B cell (primary cell): ENCODE measurements around the gene TMEM203. TPM values are rescaled to one million over a fixed set of nuclear protein-coding genes. Genes with fewer than 3 reads are reported as not detected.

Experiments used
- ATAC-seq: fragments of 200-7000 bp; cut with Tn5 transposase; one replicate; pipeline ENCODE4 v1.10.0; 2021; ENCODE audit warnings: low read depth, mild to moderate bottlenecking, moderate number of reproducible peaks, moderate library complexity
- CTCF ChIA-PET: fragments of 350-600 bp; sonication (Branson Sonifier 250); formaldehyde crosslinking; loops from one replicate; lab custom pipeline; 2021; ENCODE audit warnings: antibody characterized with exemption, inconsistent platforms; lab: Charles Lee
- POLR2A ChIA-PET: fragments of 350-600 bp; sonication (Branson Sonifier 250); formaldehyde crosslinking; loops from one replicate; lab custom pipeline; 2021; ENCODE audit warnings: antibody characterized with exemption; lab: Charles Lee
- DNase-seq: peaks from one replicate; pipeline ENCODE4 v3.0.0; 2013
- H2AFZ ChIP-seq: 2 replicates; pipeline ENCODE4 v1.6.1; 2012; ENCODE audit warnings: mild to moderate bottlenecking, low read depth, low read length; ENCODE audit not compliant: insufficient read depth, poor library complexity, severe bottlenecking
- H3K27ac ChIP-seq, 2 donors: 1 replicate in 1 of 2; 2 replicates in 1 of 2; pipeline ENCODE4 v1.5.1; 2012 to 2013; ENCODE audit warnings: low read length in 2 of 2, mild to moderate bottlenecking in 2 of 2, moderate library complexity in 1 of 2
- H3K27me3 ChIP-seq, 4 experiments: fragments of 200-600 bp in 1 of 4; sonication (generic) in 1 of 4; replicated peaks in 1 of 4; 1 replicate in 2 of 4; 2 replicates in 2 of 4; pipeline versions ENCODE4 v1.6.1 to v1.7.0; 2013 to 2016; ENCODE audit warnings: low read length in 3 of 4, mild to moderate bottlenecking in 2 of 4, mixed read lengths in 1 of 4, moderate library complexity in 1 of 4; ENCODE audit not compliant: insufficient read depth in 4 of 4, control insufficient read depth in 3 of 4; ENCODE audit errors: control extremely low read depth in 1 of 4
- H3K36me3 ChIP-seq, 2 experiments: replicated peaks in 1 of 2; 1 replicate in 1 of 2; 2 replicates in 1 of 2; pipeline versions ENCODE4 v1.6.1 to v1.7.1; 2013; ENCODE audit warnings: low read length in 1 of 2; ENCODE audit not compliant: insufficient read depth in 2 of 2, control insufficient read depth in 1 of 2; ENCODE audit errors: control extremely low read depth in 1 of 2, extremely low read depth in 1 of 2
- H3K4me1 ChIP-seq, 2 donors: fragments of 200-600 bp in 1 of 2; sonication (generic) in 1 of 2; 1 replicate in 1 of 2; 2 replicates in 1 of 2; pipeline versions ENCODE4 v1.5.1 to v1.6.1; 2013 to 2017; ENCODE audit warnings: low read length in 2 of 2; ENCODE audit not compliant: control insufficient read depth in 2 of 2, insufficient read depth in 2 of 2
- H3K4me2 ChIP-seq: replicated peaks from 2 replicates; pipeline ENCODE3; 2012; ENCODE audit warnings: mild to moderate bottlenecking, low read depth, low read length; ENCODE audit not compliant: poor library complexity, severe bottlenecking
- H3K4me3 ChIP-seq, 5 experiments: fragments of 200-600 bp in 1 of 5; sonication (generic) in 1 of 5; 1 replicate in 3 of 5; 2 replicates in 2 of 5; pipeline versions ENCODE4 v1.5.1 to v1.7.0; 2011 to 2016; ENCODE audit warnings: low read length in 4 of 5, mild to moderate bottlenecking in 4 of 5, low read depth in 2 of 5, control low read depth in 1 of 5, moderate library complexity in 1 of 5; ENCODE audit not compliant: insufficient read depth in 1 of 5; ENCODE audit errors: control extremely low read depth in 1 of 5, extremely low read depth in 1 of 5
- H3K79me2 ChIP-seq: fragments of 200-600 bp; sonication (generic); one replicate; pipeline ENCODE4 v1.6.0; 2016; ENCODE audit warnings: low read length; ENCODE audit not compliant: control insufficient read depth, insufficient read depth
- H3K9ac ChIP-seq: fragments of 200-600 bp; sonication (generic); 2 replicates; pipeline ENCODE4 v1.6.1; 2017; ENCODE audit warnings: mild to moderate bottlenecking, low read length, moderate library complexity
- H3K9me3 ChIP-seq, 3 donors: one replicate each; pipeline versions ENCODE4 v1.6.1 to v1.7.1; 2013; ENCODE audit warnings: low read length in 2 of 3; ENCODE audit not compliant: control insufficient read depth in 2 of 3, insufficient read depth in 1 of 3; ENCODE audit errors: control extremely low read depth in 1 of 3
- H4K20me1 ChIP-seq: 2 replicates; pipeline ENCODE4 v1.6.0; 2012; ENCODE audit warnings: mild to moderate bottlenecking, low read length; ENCODE audit not compliant: insufficient read depth, control insufficient read depth, poor library complexity, severe bottlenecking
- H3K27ac Mint-ChIP-seq: one replicate; pipeline ENCODE4 v1.8.0; 2021; ENCODE audit warnings: mixed read lengths
- H3K27me3 Mint-ChIP-seq: one replicate; pipeline ENCODE4 v1.8.0; 2021; ENCODE audit warnings: mixed read lengths
- H3K4me1 Mint-ChIP-seq: one replicate; pipeline ENCODE4 v1.8.0; 2021; ENCODE audit warnings: mixed read lengths
- H3K4me3 Mint-ChIP-seq: one replicate; pipeline ENCODE4 v1.8.0; 2021; ENCODE audit warnings: mixed read lengths
- H3K9me3 Mint-ChIP-seq: one replicate; pipeline ENCODE4 v1.8.0; 2022; ENCODE audit warnings: mixed read lengths; ENCODE audit not compliant: insufficient read depth
- CTCF ChIP-seq: fragments of 200-600 bp; IDR thresholded peaks from one replicate; pipeline ENCODE4 v1.8.0; 2022; ENCODE audit warnings: antibody characterized with exemption, mild to moderate bottlenecking
- EZH2 ChIP-seq: IDR thresholded peaks from 2 replicates; pipeline ENCODE4 v1.6.1; 2012; ENCODE audit warnings: borderline replicate concordance, low read depth, mild to moderate bottlenecking, moderate library complexity, low read length; ENCODE audit not compliant: insufficient read depth, poor library complexity, severe bottlenecking
- WGBS: methylation state at CpG from one replicate; pipeline ENCODE4 v1.1.5; 2013; ENCODE audit warnings: missing lambda C conversion rate; ENCODE audit not compliant: insufficient coverage; 5-methylcytosine and 5-hydroxymethylcytosine counted together
- intact Hi-C: fragments of 100-400 bp; cut with micrococcal nuclease; formaldehyde crosslinking; loops from one replicate; pipeline ENCODE4 v1.10.0; 2022
- polyA plus RNA-seq: library from polyadenylated mRNA; depleted of rRNA; stranded (reverse); fragments of >200 nt; gene quantifications from 2 replicates; pipeline ENCODE4 v1.2.3, GENCODE V29; 2012
- total RNA-seq, 2 donors: library from RNA; stranded (reverse); fragments of 120-200 nt in 1 of 2; gene quantifications; 1 replicate in 1 of 2; 2 replicates in 1 of 2; pipeline versions ENCODE4 v1.2.3 to v1.2.4, GENCODE V29; 2013 to 2022

TMEM203 gene
- total and polyA plus RNA-seq, 2 donors (not counting 1 experiment from before 2014, with no cell fraction given): 20.6 to 35.7 TPM

- Histone ChIP-seq H3K4me1 (peaks cover 33 to 52% of the 10 kb centered on the region in 2 donors), H3K4me2 (peak overlapping the region; percentile 72), H3K27ac (no peak overlapping the region), H3K9me3 (peaks cover 0 to 3% (median 0%) of the 10 kb centered on the region in 3 donors), H2AFZ (no peak overlapping the region), H3K9ac (no peak overlapping the region), H3K79me2 (peaks cover 26% of the 10 kb centered on the region), H3K27me3 (peaks cover 0 to 18% (median 2%) of the 10 kb centered on the region in 4 experiments), H4K20me1 (peaks cover 17% of the 10 kb centered on the region), H3K36me3 (no peaks in the 10 kb centered on the region), H3K4me3 (no peak overlapping the region)
- H3K4me1 Mint-ChIP-seq: peaks cover 33% of the 10 kb centered on the region
- 77% methylated on average over 36 of the region's 40 CpGs for WGBS
- CTCF ChIA-PET: interaction anchor here (0.9 to 8.9 kb wide), 4 partner anchors 9 to 138 kb away, joined by 3 to 76 read pairs (median 4); partner anchors contain the start of genes CYSRT1, RNF208, RNF224 and SSNA1
- no peak overlapping the region for H3K4me3 Mint-ChIP-seq
- POLR2A ChIA-PET: interaction anchor here (0.6 to 1.0 kb wide), 4 partner anchors 10 to 502 kb away, joined by 3 to 10 read pairs (median 4); partner anchors contain the start of gene CYSRT1
- ATAC-seq: no peak
- peak overlapping the region; percentile 20 for H3K27ac Mint-ChIP-seq
- TF ChIP-seq CTCF: no peak
- TF ChIP-seq EZH2: no peak
- intact Hi-C loops: no loop called here
- DNase-seq: peak; percentile 31
- H3K27me3 Mint-ChIP-seq: no peaks in the 10 kb centered on the region
- H3K9me3 Mint-ChIP-seq: no peaks in the 10 kb centered on the region
These were observed 28.7 kb upstream of the TMEM203 start for GRCh38 chr9:137234055-137234697.
